Frontal cortex (tissue), 4 donors: ENCODE measurements around the gene MAP2K2. TPM values are rescaled to one million over a fixed set of nuclear protein-coding genes. Genes with fewer than 3 reads are reported as not detected.
"Not testable (repeated sequence)": the region's sequence is repeated elsewhere in the genome, so short reads cannot be mapped to it uniquely, and the experiment has no call there.

ENCODE experiments used
- DNase-seq, 2 donors: peaks; one replicate each; pipeline ENCODE4 v3.0.0; 2012; ENCODE audit warnings: low spot score in 2 of 2
- FAIRE-seq: peaks from 2 replicates; lab custom pipeline; 2012; peaks lifted over from hg19 to GRCh38; lab: Jason Lieb, UNC
- total RNA-seq: library from RNA; depleted of rRNA; stranded (reverse); fragments of >200 nt; gene quantifications from one replicate; pipeline ENCODE4 v1.2.3, GENCODE V29; 2014
- donor health status: control.
- donor health status: control.
- donor health status: control.

Gene MAP2K2
- total RNA-seq, 1 donor from 2014 or later, result 99.1 TPM

DNA sequence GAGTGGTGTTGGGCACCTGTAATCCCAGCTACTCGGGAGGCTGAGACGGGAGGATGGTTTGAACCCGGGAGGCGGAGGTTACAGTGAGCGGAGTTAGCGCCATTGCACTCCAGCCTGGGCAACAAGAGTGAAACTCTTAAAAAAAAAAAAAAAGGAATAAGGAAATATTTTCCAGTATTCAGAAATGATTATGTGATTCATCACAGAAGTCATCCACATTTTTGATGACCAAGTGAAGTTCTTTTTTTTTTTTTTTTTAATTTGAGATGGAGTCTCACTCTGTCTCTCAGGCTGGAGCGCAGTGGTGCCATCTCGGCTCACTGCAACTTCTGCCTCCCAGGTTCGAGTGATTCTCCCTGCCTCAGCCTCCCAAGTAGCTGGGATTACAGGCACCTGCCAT lies 11.5 kb upstream of the MAP2K2 start:
- DNase-seq, FAIRE-seq: not testable (repeated sequence)

DNA sequence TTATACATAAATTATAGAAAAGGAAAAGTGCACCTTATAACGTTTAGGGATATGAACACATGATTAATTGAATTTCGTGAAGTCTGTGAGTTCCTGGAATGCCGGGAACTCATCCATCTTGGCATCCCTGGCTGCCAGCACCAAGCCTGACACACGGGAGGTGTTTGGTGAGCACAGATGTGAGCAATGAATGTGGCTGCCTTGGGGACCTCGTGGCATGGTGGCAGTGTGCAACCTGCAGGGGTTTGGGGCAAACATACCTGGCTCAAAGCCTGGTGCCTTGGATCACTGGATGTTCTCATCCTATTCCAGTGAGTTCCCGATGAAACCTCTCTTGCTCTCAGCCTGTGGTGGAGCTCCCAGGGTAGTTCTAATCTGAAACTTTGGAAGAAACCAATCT lies 10.4 kb upstream of the MAP2K2 start:
- FAIRE-seq (no peak), DNase-seq (no peak)

DNA sequence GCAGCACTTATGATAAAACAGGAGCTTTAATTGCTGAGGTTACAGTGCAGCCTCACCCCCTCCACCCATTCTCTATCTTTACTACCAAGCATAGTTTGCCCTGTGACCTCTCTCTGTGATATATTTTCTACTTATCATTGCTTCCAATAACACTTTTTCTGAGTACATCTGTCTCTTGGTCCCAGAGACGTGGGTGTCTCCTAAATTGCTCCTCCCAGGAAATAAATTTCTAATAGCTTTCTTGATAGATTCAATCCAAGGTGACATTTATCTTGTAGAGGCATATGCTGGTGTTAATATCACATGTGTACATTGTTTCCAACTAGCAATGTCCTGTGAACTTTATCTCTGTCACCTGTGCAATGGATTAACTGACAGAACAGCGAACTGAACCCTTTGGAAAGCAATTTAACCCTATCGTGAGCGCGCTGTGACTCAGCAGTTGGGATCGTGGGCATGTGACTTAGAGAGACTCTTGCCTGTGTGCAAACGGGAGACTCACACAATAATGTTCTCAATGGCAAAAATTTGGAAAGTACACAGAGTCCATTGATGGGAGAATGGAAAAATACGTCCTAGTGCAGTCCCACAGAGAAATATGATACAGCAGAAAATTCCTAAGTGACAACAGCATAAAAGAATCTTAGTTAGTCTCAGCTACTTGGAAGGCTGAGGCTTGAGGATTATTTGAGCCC lies 7.0 kb upstream of the MAP2K2 start:
- no peak for DNase-seq

GRCh38 chr19:4129050-4129449 lies 5.1 kb upstream of the MAP2K2 start:
- not testable (repeated sequence) for FAIRE-seq, DNase-seq

More for the DNA sequence above, 7.0 kb upstream of the MAP2K2 start:
- FAIRE-seq, result no peak

DNA sequence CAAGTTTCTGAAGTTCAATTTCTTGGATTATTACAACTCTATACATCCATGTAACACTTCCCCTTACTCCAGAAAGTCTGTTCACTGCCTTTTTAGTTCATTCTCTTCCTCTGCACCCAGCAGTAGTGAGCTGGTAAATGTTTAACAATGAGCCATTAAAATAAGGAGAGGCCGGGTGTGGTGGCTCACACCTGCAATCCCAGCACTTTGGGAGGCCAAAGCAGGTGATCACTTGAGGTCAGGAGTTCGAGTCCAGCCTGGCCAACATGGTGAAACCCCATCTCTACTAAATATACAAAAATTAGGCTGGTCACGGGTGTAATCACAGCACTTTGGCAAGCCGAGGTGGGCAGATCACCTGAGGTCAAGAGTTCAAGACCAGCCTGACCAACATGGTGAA lies 3.4 kb upstream of the MAP2K2 start:
- not testable (repeated sequence) for DNase-seq, FAIRE-seq

- no peak for FAIRE-seq
Measured at GRCh38 chr19:4124638-4125037, 716 bp upstream of the MAP2K2 start.

GRCh38 chr19:4122480-4122879 lies 1.4 kb downstream of the MAP2K2 start:
- FAIRE-seq (no peak), DNase-seq (no peak)

More at GRCh38 chr19:4124638-4125037, 716 bp upstream of the MAP2K2 start:
- no peak for DNase-seq

DNA sequence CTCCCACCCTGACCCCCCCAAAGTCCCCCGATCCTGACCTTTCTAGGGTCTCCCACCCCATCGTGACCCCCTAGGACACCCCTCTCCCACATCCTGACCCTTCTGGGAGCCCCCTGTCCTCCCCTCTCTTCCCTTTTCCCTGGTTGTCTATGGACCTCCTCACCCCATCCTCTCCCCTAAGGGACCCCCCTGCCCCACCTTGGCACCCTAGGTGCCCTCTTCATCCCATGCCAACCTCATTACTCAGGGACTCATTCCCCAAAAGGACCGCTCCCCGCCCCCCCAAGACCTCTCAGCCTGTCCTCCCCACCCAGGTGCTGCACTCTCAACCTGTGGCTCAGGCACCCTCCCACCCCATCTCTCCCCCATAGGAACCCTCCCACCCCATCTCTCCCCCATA lies 2.1 kb downstream of the MAP2K2 start:
- FAIRE-seq, result no peak
- DNase-seq, result no peak

DNA sequence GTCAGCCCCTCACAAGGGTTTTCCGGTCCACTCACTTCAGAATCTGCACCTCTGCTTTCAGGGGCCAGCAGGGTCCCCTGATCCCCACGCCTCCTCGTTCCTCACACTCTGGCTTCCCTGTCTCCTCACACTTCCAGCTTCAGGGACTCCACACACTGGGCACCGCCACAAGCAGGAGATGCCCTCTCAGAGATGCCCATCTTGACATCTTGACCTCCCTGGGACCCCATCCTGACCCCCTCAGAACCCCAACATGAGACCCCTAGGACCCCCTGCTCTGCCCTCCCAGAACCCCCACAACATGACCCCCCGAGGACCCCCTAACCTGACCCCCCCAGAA lies 2.7 kb downstream of the MAP2K2 start:
- DNase-seq (no peak), FAIRE-seq (no peak)

DNA sequence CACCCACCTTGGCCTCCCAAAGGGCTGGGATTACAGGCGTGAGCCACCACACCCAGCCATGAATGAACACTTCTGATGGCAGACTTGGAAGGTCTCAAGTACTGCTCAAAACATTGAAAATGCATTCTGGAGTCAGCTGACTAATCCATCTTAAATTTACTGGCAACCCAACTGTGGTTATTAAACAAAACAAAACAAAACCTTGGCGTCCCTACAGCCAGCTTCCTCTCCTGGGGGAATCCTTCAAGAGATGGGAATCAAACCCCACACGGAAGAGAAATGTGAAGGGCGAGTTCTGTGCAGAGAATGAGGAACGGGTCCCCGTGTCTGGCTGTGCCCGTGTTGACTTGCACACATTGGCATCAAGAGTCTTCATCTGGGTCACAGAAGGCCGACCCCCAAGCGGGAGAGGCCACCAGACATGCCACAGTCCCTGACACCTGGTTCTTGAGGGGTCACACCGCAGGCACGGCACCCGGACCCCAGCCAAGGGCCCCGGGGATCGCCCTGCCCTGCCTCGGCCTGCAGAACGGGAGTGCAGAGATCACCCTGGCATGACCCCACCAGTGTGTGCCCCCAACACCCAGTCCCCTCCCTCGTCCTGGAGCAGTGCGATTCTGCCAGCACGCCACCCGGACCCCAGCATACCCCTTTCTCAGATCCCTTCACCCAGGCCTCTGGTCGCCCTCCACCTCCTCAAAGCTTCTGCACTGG lies 3.2 kb downstream of the MAP2K2 start:
- DNase-seq (no peak), FAIRE-seq (no peak)

DNA sequence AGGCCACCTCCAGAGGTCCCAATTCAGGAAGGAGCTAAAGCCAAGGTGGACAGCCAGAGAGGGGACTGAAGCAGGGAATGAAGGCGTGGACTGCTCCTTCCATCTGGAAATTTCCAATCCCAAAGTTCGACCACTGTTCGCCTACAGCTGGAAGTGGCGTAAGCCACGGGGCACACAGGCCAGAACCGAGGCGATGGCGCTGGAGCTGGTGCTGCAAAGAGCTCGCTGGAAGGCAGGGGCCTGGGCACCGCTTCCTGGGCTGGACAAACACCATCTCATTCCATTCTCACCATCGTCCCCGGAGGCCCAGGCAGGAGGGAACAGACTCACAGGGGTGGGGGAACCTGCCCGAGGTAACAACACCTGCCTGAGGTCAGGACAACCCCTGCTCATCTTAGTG lies 4.2 kb downstream of the MAP2K2 start:
- no peak for FAIRE-seq
- DNase-seq, result no peak

- DNase-seq (no peak), FAIRE-seq (no peak)
Measured at GRCh38 chr19:4115818-4116385, 8.0 kb downstream of the MAP2K2 start.

GRCh38 chr19:4115050-4115817 lies 8.7 kb downstream of the MAP2K2 start:
- FAIRE-seq, result no peak
- no peak for DNase-seq

- FAIRE-seq (no peak), DNase-seq (no peak)
Measured at GRCh38 chr19:4114181-4114580, 9.7 kb downstream of the MAP2K2 start.

DNA sequence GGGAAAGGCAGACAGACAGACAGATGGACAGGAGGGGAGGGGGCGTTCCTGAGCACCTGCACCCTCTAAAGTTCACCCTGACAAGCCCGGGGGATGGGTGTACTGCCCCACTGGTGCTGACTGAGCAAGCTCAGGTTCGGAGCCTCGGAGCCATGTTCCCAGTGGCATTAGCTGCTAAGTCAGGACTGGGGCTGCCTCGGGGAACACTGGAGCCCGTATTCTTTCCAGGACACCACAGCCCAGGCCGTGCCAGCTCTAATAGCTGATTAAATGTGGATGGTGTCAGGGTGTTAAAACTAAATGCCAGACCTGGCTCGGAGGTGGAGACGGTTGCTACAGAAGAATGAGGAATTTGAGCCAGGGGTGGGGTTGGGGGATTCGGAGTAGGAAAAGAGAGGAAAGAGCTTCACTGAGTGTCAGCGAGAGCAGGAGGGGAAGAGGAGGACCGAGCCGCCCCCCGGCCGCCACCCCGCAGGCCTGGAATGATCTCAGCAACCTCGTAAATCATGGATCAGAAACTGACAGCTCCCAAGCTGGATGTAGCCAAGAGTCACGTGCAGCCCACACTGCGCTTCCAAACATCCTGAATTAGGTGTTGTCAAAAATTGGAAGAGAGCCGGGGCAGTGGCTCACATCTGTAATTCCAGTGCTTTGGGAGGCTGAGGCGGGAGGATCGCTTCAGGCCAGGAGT lies 10.4 kb downstream of the MAP2K2 start:
- FAIRE-seq (no peak), DNase-seq (no peak)

DNA sequence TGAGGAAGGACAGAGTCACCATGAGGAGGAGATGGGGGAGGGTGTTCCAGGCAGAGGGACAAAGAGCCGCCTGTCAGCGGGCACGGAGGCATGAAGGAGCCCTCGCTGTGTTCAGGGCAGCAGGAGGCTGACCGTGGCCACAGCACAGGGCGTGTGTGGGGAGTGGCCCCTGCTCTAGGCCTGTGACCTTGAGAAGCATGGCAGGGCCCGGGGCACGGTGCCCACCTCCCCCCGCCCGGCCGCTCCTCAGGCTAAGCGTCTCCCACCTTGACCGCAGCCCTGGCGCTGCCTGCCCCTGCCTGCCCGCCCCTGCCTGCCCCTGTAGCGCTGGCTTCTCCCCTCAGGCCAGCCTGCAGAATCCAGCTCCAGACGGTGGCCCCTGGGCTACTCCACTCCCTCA lies 11.6 kb downstream of the MAP2K2 start:
- DNase-seq (no peak), FAIRE-seq (no peak)

- FAIRE-seq, result no peak
- no peak for DNase-seq
Measured at GRCh38 chr19:4109626-4109945, 14.3 kb downstream of the MAP2K2 start.

- FAIRE-seq, result no peak
- DNase-seq, result no peak
Measured at GRCh38 chr19:4108767-4109625, 14.9 kb downstream of the MAP2K2 start.

GRCh38 chr19:4103080-4103433 lies 20.9 kb downstream of the MAP2K2 start:
- no peak for FAIRE-seq

More at GRCh38 chr19:4103080-4103433, 20.9 kb downstream of the MAP2K2 start:
- DNase-seq, result no peak
